Esophagus squamous epithelium (tissue), 4 donors: ENCODE data around the gene KRTAP5-9.

Source experiments
- POLR2A ChIP-seq, 4 donors: fragments of 450-650 bp; IDR thresholded peaks; one replicate each; pipeline ENCODE4 v1.6.1; 2017; ENCODE audit warnings: antibody characterized with exemption in 4 of 4, mild to moderate bottlenecking in 4 of 4, moderate library complexity in 3 of 4
- TF ChIP-seq, protein P1 (sequence below), 6 experiments: fragments of 450-650 bp in 4 of 6; fragments of 200-600 bp in 2 of 6; sonication (generic) in 2 of 6; IDR thresholded peaks; one replicate each; pipeline ENCODE4 v1.5.1; 2016 to 2019; ENCODE audit warnings: antibody characterized with exemption in 6 of 6, mild to moderate bottlenecking in 4 of 6, moderate library complexity in 4 of 6

DNA sequence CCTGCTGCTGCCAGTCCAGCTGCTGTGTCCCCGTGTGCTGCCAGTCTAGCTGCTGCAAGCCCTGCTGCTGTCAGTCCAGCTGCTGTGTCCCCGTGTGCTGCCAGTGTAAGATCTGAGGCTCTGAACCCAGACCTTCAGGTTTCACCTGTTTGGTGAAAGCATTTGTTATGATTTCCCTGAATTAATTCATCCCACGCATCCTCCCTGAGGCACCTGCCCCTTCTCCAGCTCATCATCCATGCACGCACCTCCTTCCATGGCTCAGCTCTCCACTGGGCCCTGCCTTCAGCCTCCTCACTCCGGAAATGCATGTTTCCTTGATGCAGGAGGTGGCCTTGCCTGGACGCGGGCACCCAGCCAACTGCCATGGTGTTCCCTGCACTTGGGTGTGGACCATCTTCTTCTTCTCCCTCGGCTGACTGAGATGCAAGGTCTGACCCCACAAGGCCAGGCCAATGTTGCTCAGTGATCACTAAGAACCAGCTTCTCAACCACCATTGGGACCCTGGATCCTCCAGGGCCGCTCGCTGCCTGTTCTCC is 17.9 kb downstream of the KRTAP5-9 start:
- TF ChIP-seq POLR2A (IDR thresholded peaks at IDR 0.05): no peak
- TF ChIP-seq, protein P1, sequence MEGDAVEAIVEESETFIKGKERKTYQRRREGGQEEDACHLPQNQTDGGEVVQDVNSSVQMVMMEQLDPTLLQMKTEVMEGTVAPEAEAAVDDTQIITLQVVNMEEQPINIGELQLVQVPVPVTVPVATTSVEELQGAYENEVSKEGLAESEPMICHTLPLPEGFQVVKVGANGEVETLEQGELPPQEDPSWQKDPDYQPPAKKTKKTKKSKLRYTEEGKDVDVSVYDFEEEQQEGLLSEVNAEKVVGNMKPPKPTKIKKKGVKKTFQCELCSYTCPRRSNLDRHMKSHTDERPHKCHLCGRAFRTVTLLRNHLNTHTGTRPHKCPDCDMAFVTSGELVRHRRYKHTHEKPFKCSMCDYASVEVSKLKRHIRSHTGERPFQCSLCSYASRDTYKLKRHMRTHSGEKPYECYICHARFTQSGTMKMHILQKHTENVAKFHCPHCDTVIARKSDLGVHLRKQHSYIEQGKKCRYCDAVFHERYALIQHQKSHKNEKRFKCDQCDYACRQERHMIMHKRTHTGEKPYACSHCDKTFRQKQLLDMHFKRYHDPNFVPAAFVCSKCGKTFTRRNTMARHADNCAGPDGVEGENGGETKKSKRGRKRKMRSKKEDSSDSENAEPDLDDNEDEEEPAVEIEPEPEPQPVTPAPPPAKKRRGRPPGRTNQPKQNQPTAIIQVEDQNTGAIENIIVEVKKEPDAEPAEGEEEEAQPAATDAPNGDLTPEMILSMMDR (IDR thresholded peaks at IDR 0.05): no peak
